Activated naive CD8-positive, alpha-beta T cell (primary cell): ENCODE results near the gene SFPQ.
A peak's percentile ranks its signal among the peaks of the same experiment; 100 is the strongest.
"Not testable (repeated sequence)": the region's sequence is repeated elsewhere in the genome, so short reads cannot be mapped to it uniquely, and the experiment has no call there.

Experiments
- H3K27ac Mint-ChIP-seq: one replicate; pipeline ENCODE4 v1.8.0; 2021; ENCODE audit warnings: mixed read lengths
- H3K27me3 Mint-ChIP-seq: one replicate; pipeline ENCODE4 v1.8.0; 2021; ENCODE audit warnings: mixed read lengths
- H3K36me3 Mint-ChIP-seq: one replicate; pipeline ENCODE4 v1.8.0; 2021; ENCODE audit warnings: mixed read lengths
- H3K4me1 Mint-ChIP-seq: one replicate; pipeline ENCODE4 v1.8.0; 2021; ENCODE audit warnings: low read depth, mixed read lengths
- H3K4me3 Mint-ChIP-seq: one replicate; pipeline ENCODE4 v1.8.0; 2021; ENCODE audit warnings: mild to moderate bottlenecking, mixed read lengths
- H3K9me3 Mint-ChIP-seq: one replicate; pipeline ENCODE4 v1.8.0; 2021; ENCODE audit warnings: low read depth, mixed read lengths

SFPQ gene

DNA sequence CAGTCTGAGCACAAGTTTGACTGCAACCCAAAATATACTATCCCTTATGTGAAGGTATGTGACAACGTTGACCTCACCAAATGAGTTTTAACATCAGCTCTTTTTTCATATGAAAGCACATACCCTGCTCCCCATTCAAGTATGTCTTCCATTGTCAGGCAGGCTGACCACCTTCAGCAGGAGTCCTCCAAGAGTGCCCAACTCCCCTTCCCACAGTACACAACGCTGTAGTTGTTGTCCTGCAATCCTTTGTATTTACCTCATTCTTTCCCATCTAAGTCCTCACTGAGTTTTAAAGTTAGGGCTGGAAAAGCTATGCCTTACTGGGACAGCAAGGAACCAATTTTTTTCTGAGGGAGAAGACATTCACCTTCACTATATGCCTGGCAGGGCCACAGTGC is 14.7 kb downstream of the SFPQ start:
- peaks cover 12% of the 10 kb centered on the region for H3K36me3 Mint-ChIP-seq
- no peak overlapping the region for H3K4me3 Mint-ChIP-seq
- H3K27me3 Mint-ChIP-seq = no peaks in the 10 kb centered on the region
- H3K27ac Mint-ChIP-seq = peak overlapping the region; percentile 68
- no peaks in the 10 kb centered on the region for H3K9me3 Mint-ChIP-seq
- H3K4me1 Mint-ChIP-seq = peaks cover 55% of the 10 kb centered on the region

DNA sequence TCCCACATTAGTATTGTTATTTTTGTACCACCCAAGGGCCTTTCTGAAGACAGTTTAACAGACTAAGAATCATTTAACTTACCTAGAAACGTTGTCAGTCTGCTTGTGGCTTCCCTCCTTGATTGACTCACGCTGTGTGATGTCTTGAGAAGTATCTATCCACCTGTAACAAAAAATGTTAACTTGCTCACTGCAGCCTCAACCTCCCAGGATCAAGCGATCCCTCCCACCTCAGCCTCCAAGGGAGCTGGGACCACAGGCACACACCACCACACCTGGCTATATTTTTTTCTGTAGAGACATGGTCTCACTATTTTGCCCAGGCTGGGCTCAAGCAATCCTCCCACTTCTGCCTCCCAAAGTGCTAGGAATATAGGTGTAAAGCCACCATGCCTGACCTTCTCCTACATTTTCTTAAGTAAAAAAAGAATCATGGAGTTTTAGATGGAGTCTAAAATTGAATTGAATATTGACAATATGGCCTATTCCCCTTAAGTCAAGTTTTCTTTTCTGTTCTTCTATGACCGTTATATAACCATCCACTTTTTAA is 15.6 kb downstream of the SFPQ start:
- Mint-ChIP-seq H3K4me3 (no peak overlapping the region), H3K4me1 (peaks cover 45% of the 10 kb centered on the region), H3K27ac (peak overlapping the region; percentile 55), H3K27me3 (no peaks in the 10 kb centered on the region), H3K36me3 (peaks cover 8% of the 10 kb centered on the region), H3K9me3 (no peaks in the 10 kb centered on the region)

DNA sequence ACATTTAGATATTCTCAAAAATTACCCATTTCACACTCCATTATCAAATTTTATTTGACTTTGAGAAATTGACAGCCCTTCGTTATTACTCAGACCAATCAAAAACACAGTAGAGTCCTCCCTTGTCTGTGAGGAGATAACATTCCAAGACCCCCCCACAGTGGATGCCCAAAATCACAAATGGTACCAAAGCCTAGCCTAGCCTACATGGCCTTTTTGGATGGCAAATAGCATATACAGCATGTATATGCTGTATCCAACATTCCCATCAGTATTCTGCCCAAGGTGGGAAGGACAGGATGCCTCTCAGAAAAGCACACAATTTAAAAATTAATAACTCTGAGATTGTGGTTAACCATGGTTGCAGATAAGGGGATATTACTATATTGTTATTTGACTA is 17.3 kb downstream of the SFPQ start:
- H3K4me1 Mint-ChIP-seq = peaks cover 32% of the 10 kb centered on the region
- peak overlapping the region; percentile 59 for H3K27ac Mint-ChIP-seq
- H3K36me3 Mint-ChIP-seq = peaks cover 5% of the 10 kb centered on the region
- no peaks in the 10 kb centered on the region for H3K27me3 Mint-ChIP-seq
- no peak overlapping the region for H3K4me3 Mint-ChIP-seq
- no peaks in the 10 kb centered on the region for H3K9me3 Mint-ChIP-seq

DNA sequence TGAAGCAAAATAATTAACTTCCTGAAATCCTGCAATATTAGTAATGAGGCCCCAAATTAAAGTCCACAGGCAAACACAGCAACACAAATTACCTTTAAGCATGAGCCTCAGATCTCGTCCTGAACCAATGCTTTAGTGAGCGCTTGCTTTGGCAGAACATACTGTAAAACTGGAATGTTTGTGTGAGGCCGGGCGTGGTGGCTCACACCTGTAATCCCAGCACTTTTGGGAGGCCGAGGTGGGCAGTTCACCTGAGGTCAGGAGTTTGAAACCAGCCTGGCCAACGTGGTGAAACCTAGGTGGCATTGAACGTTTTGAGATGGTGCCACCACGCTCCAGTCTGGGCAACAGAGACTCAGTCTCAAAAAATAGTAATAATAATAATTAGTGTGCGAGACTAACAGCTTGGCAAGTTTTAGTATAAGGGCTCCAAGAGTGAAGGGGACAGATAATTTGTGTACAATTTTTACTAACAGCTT is 17.8 kb downstream of the SFPQ start:
- Mint-ChIP-seq H3K36me3 (peaks cover 2% of the 10 kb centered on the region), H3K9me3 (no peaks in the 10 kb centered on the region), H3K4me3 (no peak overlapping the region), H3K27ac (peak overlapping the region; percentile 59), H3K27me3 (no peaks in the 10 kb centered on the region), H3K4me1 (peaks cover 28% of the 10 kb centered on the region)

DNA sequence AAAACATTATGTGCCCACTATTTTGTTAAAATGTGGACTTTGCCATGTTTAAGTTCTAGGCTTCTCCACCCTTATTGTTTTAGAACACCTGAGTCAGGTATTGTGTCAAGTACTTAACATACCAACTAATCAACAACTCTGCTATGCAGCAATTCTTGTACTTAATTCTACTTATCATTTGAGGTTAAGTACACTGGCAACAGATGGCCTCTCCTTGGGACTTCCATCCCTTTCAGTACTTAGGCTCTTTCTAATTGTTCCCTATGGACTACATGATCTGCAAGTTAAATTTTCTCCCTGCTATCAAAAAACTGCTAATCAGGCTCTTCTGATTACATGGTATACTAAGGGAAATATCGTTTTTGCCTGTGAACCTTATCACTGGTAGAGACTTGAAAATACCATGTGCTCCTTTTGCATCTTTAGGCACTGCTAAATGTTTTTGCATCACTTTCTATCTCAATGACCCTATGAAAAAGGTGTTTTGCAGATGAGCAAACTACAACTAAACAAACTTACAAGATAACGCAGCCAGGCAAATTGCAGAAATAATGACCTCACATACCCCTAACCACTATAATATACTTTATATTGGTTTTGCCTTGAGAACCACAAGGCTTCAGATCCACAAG is 18.9 kb downstream of the SFPQ start:
- Mint-ChIP-seq H3K27ac (peak overlapping the region; percentile 46), H3K36me3 (no peaks in the 10 kb centered on the region), H3K4me3 (no peak overlapping the region)

DNA sequence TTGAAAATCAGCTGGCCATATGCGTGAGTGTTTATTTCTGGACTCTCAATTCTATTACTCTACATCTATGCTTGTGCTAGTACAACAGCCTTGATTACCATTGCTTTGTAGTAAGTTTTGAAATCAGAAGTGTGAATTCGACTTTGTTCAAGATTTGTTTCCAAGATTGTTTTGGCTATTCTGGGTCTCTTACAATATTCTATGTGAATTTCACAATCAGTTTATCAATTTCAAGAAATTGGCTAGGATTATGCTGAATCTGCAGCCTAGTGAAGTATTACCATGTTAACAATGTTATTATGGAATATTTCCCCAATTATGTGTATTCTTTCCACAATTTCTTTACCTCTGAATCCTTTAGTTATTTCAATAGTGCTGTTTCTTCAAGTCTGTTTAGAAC is 19.5 kb downstream of the SFPQ start:
- Mint-ChIP-seq H3K27ac (peak overlapping the region; percentile 46), H3K36me3 (no peaks in the 10 kb centered on the region), H3K27me3 (no peaks in the 10 kb centered on the region), H3K4me1 (peaks cover 14% of the 10 kb centered on the region), H3K9me3 (no peaks in the 10 kb centered on the region), H3K4me3 (no peak overlapping the region)

More for the DNA sequence above, 18.9 kb downstream of the SFPQ start:
- no peaks in the 10 kb centered on the region for H3K27me3 Mint-ChIP-seq
- peaks cover 16% of the 10 kb centered on the region for H3K4me1 Mint-ChIP-seq
- H3K9me3 Mint-ChIP-seq = no peaks in the 10 kb centered on the region

DNA sequence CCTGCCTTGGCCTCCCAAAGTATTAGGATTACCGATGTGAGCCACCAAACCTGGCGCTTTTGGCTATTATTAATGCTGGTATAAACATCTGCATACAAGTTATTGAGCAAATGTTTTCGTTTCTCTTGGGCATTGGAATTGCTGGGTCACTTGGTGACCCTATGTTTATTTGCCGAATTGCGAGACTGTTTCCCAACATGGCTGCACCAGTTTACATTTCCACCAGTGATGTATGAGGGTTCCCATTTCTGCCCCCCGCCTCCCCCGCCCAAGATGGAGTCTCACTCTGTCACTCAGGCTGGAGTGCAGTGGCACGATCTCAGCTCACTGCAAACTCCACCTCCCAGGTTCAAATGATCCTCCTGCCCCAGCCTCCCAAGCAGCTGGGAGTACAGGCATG is 20.9 kb downstream of the SFPQ start:
- Mint-ChIP-seq H3K27ac (no peak overlapping the region), H3K36me3 (no peaks in the 10 kb centered on the region), H3K4me3 (no peak overlapping the region), H3K4me1 (peaks cover 6% of the 10 kb centered on the region), H3K27me3 (no peaks in the 10 kb centered on the region), H3K9me3 (no peaks in the 10 kb centered on the region)

DNA sequence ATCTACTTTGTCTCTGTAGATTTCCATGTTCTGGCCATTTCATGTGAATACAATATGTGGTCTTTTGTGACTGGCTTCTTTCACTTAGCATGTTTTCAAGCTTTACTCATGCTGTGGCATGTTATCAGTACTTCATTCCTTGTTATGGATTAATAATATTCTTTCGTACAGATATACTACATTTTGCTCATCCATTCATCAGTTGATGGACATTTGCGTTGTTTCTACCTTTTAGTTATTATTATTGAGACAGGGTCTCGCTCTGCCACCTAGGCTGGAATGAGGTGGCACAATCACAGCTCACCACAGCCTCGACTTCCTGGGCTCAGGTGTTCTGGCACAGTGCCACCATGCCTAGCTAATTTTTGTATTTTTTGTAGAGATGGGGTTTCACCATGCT is 21.4 kb downstream of the SFPQ start:
- peaks cover 6% of the 10 kb centered on the region for H3K4me1 Mint-ChIP-seq
- no peak overlapping the region for H3K4me3 Mint-ChIP-seq
- H3K36me3 Mint-ChIP-seq = no peaks in the 10 kb centered on the region
- H3K27ac Mint-ChIP-seq = no peak overlapping the region
- H3K27me3 Mint-ChIP-seq = no peaks in the 10 kb centered on the region
- no peaks in the 10 kb centered on the region for H3K9me3 Mint-ChIP-seq

DNA sequence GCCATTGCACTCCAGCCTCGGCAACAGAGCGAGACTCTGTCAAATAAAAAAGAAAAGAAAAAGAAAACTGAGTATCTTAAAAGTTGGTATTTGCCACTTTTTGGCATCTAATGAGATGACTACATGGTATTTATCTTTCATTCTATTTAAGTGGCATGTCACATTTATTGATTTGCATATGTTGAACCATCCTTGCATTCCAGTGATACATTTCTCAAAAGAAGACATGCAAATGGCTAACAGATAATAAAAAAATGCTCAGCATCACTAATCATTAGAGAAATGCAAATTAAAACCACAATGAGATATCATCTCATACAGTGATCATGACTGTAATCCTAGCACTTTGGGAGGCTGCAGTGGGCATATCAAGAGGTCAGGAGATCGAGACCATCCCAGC is 28.1 kb downstream of the SFPQ start:
- H3K27ac Mint-ChIP-seq = no peak overlapping the region
- H3K9me3 Mint-ChIP-seq = no peaks in the 10 kb centered on the region
- H3K4me1 Mint-ChIP-seq = no peaks in the 10 kb centered on the region
- peaks cover 2% of the 10 kb centered on the region for H3K36me3 Mint-ChIP-seq
- no peak overlapping the region for H3K4me3 Mint-ChIP-seq
- no peaks in the 10 kb centered on the region for H3K27me3 Mint-ChIP-seq

DNA sequence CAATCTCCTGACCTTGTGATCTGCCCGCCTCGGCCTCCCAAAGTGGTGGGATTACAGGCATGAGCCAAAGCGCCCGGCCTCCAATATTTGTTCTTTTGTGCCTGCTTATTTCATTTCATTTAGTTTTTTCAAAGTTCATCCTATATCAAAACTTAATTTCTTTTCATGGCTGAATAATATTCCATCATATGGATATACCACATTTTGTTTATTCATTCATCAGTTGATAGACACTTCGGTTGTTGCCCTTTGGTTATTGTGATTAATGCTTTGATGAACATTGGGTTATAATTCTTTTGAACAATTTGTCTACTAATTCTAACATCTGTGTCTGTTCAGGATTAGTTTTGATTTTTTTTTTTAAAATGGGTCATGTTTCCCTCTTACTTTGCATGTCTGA is 41.7 kb downstream of the SFPQ start:
- H3K27ac Mint-ChIP-seq = no peak overlapping the region
- H3K4me3 Mint-ChIP-seq = no peak overlapping the region
- peaks cover 6% of the 10 kb centered on the region for H3K4me1 Mint-ChIP-seq
- H3K27me3 Mint-ChIP-seq = no peaks in the 10 kb centered on the region
- H3K36me3 Mint-ChIP-seq = peaks cover 2% of the 10 kb centered on the region
- H3K9me3 Mint-ChIP-seq = no peaks in the 10 kb centered on the region

DNA sequence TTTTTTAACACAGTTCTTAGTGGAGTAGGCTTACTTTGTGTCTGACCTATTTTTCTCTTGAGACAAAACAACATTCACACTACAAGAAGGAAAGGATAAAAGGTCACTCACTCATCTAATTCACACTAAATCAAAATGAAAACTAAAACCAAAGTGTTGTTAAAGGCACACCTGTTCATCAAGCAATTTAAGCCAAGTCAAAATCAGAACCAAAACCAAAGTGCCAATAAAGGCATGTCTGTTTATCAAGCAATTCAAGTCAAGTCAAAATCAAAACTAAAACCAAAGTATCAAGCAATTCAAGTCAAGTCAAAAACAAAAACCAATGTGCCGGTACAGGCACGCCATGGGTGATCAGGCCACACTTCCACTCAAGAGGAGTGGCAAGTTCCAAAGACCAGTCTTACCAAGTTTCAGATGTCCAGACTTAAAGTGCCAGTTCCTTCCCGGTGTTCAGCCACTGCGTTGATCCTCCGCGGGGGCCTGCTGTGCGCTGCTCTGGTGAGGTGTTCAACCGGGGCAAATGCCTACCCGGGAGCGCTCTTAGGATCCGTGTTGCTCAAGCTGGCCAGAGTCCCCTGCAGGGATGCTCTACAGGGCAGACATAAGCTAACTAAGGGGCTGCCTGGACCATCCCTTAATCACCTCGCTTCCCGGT is 46.9 kb downstream of the SFPQ start:
- not testable (repeated sequence) for H3K27ac Mint-ChIP-seq, H3K36me3 Mint-ChIP-seq, H3K27me3 Mint-ChIP-seq, H3K9me3 Mint-ChIP-seq, H3K4me3 Mint-ChIP-seq, H3K4me1 Mint-ChIP-seq

DNA sequence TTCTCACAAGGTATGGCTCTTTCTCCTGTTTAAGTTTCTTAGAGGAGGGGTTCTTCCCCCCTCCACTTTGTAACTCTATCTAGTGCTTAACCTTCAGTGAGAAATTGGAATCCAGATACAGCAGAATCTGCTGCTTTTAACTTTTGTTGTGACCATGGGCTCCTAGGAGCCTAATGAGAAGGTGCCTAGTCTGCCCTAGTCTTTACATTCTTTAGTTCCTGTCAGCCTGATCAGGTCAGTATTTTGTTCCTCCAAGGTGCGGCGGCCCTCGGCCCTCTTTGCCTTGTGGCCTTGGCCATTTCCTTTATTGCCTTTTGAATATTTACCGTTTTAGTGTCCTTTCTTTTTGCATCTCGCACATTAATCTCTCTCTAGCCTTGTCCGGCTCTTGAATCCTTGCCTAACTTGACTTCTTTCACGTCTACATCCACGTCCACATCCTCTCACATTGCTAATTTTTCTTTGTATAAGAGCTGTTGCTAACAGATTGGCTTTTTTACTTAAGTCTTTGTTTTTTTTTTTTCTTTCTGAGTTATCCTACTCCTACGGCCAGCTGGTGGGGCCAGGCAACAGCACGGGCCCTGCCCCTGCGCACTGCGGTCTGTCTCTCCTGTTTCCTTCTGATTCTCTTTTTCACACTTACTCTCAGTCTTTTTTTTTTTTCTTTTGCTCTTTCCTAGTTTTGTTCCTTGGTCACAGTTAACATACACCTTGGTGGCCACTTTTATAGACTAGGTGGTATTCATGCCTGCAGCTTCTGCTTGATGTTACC is 49.0 kb downstream of the SFPQ start:
- Mint-ChIP-seq H3K27ac (no peak overlapping the region), H3K27me3 (peaks cover 1% of the 10 kb centered on the region), H3K4me1 (no peaks in the 10 kb centered on the region), H3K4me3 (no peak overlapping the region), H3K9me3 (no peaks in the 10 kb centered on the region), H3K36me3 (no peaks in the 10 kb centered on the region)

DNA sequence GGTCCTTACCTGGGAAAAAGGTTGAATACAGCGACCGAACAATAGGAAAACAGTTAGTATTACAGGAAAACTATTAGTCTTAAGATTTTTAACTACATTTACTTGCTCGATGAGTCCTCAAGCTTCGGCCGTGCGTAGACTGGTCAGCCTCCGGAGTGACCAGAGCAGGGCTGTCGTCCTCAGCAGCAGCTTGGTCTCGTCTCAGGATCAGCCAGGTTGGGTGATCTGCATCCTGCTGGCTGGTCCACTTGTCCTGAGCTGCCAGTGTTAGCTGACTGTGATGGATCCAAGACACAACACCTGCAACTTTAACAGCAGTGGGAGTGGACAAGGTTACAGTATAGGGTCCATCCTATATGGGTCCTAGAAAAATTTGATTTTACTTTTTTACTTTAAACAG is 50.2 kb downstream of the SFPQ start:
- not testable (repeated sequence) for H3K27me3 Mint-ChIP-seq, H3K4me3 Mint-ChIP-seq, H3K36me3 Mint-ChIP-seq

DNA sequence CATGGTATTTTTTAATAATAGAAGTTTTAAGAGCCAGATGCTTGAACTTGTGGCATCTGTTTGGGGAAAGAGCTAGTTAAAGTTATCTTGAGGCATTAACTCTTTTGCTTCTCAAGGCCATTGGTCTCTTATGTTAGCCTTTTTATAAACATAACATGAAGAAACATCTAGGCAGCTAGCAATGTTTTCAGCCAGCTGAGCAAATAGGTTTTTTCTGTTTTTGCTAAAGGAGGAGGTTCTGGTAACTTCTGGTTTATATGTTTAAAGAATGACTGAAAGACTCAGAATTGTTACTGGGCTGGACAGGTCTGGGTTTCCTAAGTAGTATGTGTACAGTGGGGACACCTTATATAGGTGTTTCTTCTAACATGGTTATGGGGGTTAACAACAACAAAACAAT is 50.7 kb downstream of the SFPQ start:
- H3K27me3 Mint-ChIP-seq, H3K27ac Mint-ChIP-seq, H3K4me1 Mint-ChIP-seq, H3K4me3 Mint-ChIP-seq, H3K9me3 Mint-ChIP-seq, H3K36me3 Mint-ChIP-seq: not testable (repeated sequence)

More for the DNA sequence above, 50.2 kb downstream of the SFPQ start:
- H3K27ac Mint-ChIP-seq, H3K9me3 Mint-ChIP-seq, H3K4me1 Mint-ChIP-seq: not testable (repeated sequence)

DNA sequence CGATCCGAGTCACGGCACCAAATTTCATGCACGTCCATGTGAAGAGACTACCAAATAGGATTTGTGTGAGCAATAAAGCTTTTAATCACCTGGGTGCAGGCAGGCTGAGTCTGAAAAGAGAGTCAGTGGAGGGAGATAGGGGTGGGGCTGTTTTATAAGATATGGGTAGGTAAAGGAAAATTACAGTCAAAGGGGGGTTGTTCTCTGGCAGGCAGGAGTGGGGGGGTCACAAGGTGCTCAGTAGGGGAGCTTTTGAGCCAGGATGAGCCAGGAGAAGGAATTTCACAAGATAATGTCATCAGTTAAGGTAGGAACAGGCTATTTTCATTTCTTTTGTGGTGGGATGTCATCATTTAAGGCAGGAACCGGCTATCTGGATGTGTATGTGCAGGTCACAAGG is 55.4 kb downstream of the SFPQ start:
- not testable (repeated sequence) for H3K27ac Mint-ChIP-seq, H3K27me3 Mint-ChIP-seq

More for the DNA sequence above, 55.4 kb downstream of the SFPQ start:
- not testable (repeated sequence) for H3K36me3 Mint-ChIP-seq, H3K4me1 Mint-ChIP-seq, H3K4me3 Mint-ChIP-seq, H3K9me3 Mint-ChIP-seq
